ENCODE results near the gene XAGE2. TPM values are rescaled to one million over a fixed set of nuclear protein-coding genes. Genes with fewer than 3 reads are reported as not detected.
"Not testable (repeated sequence)": the region's sequence is repeated elsewhere in the genome, so short reads cannot be mapped to it uniquely, and the experiment has no call there.

The XAGE2 gene, protein sequence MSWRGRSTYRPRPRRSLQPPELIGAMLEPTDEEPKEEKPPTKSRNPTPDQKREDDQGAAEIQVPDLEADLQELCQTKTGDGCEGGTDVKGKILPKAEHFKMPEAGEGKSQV
- total RNA-seq = not detected
- long read RNA-seq = 0 reads

- DNase-seq (ENCODE audit: low spot score) = no peak
- intact Hi-C loops (cut with DNase I) = no loop called here
Measured at GRCh38 chrX:52368368-52369055, at the start of gene XAGE2. TSS of gene XAGE2 (plus strand) at chrX:52369021. CDS start at chrX:52370015, 994 bp downstream.

GRCh38 chrX:52337410-52337809 lies 31.4 kb upstream of the XAGE2 start:
- no peak for DNase-seq (ENCODE audit: low spot score)
- intact Hi-C loops (cut with DNase I) = no loop called here

DNA sequence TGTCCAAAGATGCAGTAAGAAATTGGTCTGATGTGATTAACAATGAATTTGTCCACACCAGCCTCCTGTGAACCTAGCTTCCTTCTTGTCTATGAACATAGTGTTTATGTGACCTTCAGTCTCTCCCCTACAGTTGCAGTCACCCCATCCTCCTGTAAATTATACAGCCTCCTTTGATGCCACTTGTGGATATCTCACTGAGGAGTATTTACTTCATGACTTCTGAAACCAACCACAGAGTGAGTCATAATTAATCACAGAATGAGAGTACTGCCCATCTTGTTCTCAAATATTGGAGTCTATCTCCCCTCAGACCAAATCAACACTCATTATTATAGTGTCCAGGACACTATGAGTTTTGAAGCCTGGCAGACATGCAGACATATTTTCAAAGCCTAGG lies 27.3 kb upstream of the XAGE2 start:
- intact Hi-C loops (cut with DNase I) = no loop called here
- no peak for DNase-seq (ENCODE audit: low spot score)

DNA sequence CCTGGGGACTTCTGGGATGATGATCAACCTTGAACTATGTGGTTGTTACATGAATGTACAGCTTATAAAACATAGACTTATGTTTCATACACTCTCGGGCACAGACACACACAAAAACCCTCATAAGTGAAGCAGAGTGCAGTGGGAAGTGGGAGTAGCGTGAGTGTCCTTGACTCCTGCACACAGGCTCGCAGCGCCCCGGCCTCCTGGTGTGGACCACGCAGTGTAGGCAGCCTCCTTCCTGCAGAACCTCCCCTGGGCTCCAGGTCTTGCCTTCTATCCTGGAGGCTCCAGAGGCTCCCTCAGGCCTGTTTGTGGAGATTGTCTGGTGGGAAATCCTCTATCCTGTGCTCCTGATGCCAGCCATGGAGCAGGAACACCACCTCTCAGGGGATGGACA lies 25.7 kb upstream of the XAGE2 start:
- intact Hi-C loops (cut with DNase I); DNase-seq (ENCODE audit: low spot score): not testable (repeated sequence)

GRCh38 chrX:52345402-52345801 lies 23.4 kb upstream of the XAGE2 start:
- DNase-seq (ENCODE audit: low spot score); intact Hi-C loops (cut with DNase I): not testable (repeated sequence)

DNA sequence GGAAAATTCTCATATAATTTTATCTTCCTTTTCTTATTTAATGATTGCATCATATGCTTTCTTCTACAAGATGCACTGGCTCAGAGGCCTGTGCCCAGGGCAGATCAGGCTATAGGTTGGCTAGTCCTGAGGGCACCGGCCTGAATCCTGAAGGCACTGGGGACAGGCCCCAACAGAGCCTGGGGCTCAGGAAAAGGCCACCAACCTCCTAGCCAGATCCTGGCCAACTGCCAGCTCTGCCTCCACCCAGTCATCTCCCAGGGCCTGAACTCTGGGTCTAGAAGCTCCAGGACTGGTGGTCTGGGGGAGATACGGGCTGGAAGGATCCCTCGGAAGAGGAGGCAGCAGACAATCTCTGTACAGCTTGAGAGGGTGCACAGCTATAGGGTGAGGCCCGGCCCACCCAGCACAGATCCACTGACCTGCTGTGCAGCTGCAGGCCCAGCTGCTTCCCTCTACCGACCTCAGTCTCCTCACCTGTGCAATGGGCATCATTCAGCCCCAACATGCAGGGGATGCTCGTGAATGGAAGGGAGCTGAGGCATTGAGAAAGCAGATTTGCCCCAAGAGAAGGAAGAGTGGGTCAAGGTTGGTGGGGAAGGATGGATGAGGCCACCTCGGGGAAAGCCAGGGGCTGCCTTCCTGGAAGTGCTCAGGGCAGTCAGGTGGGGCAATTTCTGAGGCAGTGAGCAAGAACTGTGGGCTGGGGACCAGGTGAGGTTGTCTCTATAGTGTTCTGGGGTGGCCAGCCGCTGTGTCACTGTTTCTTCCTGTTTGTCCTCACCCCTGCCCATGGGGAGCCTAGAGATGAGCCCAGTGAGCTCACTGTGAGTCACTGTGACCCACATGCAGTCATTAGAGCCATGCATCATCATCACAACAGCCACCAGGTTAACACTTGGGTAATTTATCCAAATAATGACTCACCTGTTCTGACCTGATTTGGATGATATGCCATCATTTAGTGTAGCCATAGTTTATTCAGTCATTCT lies 22.4 kb upstream of the XAGE2 start:
- intact Hi-C loops (cut with DNase I) = no loop called here
- DNase-seq (ENCODE audit: low spot score) = no peak

DNA sequence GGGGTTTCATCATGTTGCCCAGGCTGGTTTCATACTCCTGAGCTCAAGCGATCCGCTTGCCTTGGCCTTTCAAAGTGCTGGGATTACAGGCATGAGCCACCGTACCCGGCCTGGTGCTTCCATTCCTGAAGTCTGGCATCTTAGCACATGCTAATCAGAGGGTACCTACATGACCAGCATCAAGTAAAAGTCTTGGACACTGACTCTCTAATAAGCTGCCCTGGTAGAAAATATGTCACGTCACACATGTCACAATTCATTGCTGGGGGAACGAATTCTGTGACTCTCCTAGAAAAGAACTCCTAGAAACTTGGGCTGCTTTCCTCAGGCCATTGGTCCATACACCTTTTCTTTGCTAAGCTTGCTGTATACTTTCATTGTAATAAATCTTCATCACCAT lies 19.1 kb upstream of the XAGE2 start:
- DNase-seq (ENCODE audit: low spot score) = no peak
- intact Hi-C loops (cut with DNase I) = no loop called here

GRCh38 chrX:52352551-52352950 lies 16.3 kb upstream of the XAGE2 start:
- intact Hi-C loops (cut with DNase I) = no loop called here
- DNase-seq (ENCODE audit: low spot score) = no peak

- intact Hi-C loops (cut with DNase I) = no loop called here
Measured at GRCh38 chrX:52353838-52354237, 15.0 kb upstream of the XAGE2 start.

DNA sequence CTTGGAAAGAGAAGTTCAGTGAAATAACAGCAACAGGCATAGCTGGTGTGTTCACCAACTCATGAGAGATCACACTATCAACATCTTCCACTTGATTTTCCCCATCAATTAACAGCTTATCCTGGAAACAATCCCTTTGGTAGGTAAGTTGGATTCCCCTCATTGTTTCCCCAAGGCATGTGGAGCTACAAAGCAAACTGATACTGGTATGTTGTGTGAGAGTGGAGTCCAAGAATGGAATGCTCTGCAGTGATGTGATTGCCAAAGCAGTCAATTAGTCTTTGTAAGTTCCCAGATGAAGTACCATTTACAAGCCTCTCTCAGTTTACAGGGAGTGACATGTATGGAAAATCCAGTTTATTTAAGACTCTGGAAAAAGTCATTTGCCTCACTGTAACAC lies 13.7 kb upstream of the XAGE2 start:
- DNase-seq (ENCODE audit: low spot score) = no peak
- intact Hi-C loops (cut with DNase I) = no loop called here

More at GRCh38 chrX:52353838-52354237, 15.0 kb upstream of the XAGE2 start:
- no peak for DNase-seq (ENCODE audit: low spot score)

GRCh38 chrX:52359614-52360232 lies 9.1 kb upstream of the XAGE2 start:
- intact Hi-C loops (cut with DNase I) = no loop called here
- DNase-seq (ENCODE audit: low spot score) = no peak

GRCh38 chrX:52361941-52362340 lies 6.9 kb upstream of the XAGE2 start:
- no peak for DNase-seq (ENCODE audit: low spot score)
- intact Hi-C loops (cut with DNase I) = no loop called here

DNA sequence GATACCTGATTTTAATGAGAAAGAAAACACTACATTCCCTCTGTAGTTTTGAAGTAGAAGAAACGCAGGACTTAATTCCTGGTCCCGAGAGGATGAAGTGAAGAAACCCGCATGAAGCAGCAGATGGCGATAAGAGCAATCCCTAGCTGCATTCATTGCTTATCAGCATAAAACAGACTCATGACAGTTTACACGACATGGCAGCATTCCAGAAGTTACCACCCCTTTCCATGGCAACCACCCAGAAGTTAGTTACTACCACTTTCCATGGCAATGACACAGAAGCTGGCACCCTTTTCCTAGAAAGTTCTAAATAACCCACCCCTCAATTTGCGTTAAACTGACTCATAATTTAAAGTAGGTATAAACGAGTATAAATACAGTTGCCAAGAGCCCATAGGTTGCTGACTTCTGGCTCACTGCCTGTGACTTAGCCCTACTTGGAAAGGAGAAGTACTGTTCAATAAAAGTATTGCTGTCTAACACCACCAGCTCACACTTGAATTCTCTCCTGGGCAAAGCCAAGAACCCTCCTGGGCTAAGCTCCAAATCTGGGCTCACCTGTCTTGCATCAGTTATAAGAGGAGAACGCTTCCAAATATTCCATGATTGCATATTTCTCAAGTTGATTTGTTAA lies 5.5 kb upstream of the XAGE2 start:
- intact Hi-C loops (cut with DNase I) = no loop called here
- no peak for DNase-seq (ENCODE audit: low spot score)

DNA sequence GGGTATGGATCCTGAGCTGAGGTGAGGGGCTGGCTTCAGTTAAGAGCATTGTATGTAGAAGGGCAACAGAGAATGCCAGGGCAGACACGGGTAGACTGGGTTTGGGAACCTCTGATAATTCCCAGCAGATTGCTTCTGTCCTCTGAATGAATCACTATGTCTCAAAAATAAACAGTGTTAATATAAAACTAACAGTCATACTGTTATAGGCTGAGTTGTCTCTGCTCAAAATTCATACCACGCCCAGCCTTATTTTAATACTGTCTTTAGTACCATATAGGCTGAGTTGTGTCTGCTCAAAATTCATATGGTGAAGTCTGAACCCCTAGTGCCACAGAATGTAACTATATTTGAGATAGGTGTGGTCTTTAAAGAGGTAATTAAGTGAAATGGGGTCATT lies 10.0 kb downstream of the XAGE2 start:
- intact Hi-C loops (cut with DNase I) = no loop called here
- no peak for DNase-seq (ENCODE audit: low spot score)

GRCh38 chrX:52380993-52381392 lies 12.2 kb downstream of the XAGE2 start:
- intact Hi-C loops (cut with DNase I) = no loop called here

DNA sequence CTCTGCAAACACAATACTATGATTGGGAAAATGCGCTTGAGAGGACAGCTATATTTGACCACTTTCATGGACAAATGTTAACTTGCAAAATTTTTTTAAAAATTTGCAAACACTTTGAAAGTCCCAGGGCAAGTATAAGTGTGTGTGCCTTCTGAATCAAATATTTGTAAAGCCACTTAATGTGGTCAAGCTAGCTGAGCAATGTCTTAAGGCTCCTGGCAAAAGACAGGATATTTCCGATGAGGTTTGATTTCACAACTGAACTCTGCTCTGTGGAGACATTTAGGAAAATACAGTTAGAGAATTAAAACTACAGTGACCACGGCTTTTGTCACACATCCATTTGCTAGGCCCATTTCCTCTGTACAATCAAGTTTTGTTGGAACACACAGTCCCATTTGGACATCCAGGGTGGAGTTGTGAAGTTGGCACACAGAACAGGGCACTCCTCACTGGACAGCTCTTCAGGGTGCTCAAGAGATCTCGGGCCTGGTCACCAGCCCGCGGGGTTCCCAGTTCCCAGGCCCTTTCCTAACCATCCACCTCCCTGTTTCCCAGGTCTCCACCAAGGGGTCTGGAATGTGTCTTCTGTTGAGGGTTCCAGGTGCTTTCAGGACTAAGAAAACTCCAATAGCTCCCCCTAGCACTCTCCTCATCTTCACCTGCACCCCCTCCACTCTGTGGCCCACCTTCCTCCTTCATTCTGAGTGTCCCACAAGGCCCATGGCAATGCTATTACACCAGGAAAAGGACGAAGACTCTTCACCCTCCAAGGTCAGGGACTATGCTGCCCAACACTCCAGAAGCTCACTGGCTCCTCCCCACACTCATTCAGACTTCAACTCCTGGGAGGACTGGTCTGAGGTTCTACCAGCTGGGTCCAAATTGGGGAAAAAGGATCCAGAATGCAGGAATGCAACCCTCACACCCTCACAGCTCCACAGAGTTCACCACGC lies 41.9 kb downstream of the XAGE2 start:
- intact Hi-C loops (cut with DNase I) = no loop called here
- DNase-seq (ENCODE audit: low spot score) = no peak

More at GRCh38 chrX:52380993-52381392, 12.2 kb downstream of the XAGE2 start:
- no peak for DNase-seq (ENCODE audit: low spot score)

DNA sequence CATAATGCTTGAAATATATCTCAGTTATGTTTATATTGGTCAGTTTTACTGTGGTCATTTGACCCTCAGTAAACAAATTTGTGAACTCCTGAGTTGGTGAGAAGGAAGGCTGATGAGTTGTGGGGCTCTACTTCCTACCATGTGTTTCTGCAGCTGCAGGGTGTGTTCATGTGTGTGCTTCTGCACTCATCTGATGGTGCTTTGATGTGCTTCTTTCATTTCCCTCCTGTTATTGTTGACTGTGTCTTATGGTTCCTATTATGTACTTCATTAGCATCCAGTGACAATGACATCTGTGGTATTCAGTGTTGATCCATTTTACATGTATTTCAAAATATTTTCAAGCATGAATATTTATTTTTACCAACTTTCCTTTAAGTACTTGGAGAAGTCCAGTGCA lies 46.5 kb downstream of the XAGE2 start:
- intact Hi-C loops (cut with DNase I) = no loop called here
- DNase-seq (ENCODE audit: low spot score) = no peak

DNA sequence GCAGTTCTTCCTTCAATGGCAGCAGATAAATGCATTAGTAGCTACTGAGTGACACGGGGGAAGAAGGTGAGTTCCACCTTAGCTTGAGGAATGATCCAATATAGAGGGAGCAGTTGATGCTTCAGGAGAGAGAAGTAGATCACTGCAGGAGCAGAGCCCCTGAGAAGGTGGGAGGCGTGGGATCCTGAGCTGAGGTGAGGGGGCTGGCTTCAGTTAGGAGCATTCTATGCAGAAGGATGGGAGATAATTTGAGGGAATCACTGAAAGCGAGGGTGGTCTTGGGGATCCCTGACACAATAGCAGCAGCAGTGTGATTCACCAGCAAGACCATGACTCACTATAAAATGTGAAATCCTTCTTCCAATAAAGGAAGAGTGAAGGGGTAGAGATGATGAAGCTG lies 48.0 kb downstream of the XAGE2 start:
- intact Hi-C loops (cut with DNase I) = no loop called here
- DNase-seq (ENCODE audit: low spot score) = no peak
